HG02678 (cell line): ENCODE data around the gene NARF.
"Not testable (repeated sequence)": the region's sequence is repeated elsewhere in the genome, so short reads cannot be mapped to it uniquely, and the experiment has no call there.

Experiments used
- ATAC-seq: cut with Tn5 transposase; IDR thresholded peaks from one replicate; pipeline ENCODE4 v1.9.1; 2021; ENCODE audit warnings: mild to moderate bottlenecking, moderate library complexity; ENCODE audit not compliant: unreplicated experiment

NARF gene

GRCh38 chr17:82496529-82497434 lies 38.2 kb downstream of the NARF start:
- peak; percentile 59 for ATAC-seq

DNA sequence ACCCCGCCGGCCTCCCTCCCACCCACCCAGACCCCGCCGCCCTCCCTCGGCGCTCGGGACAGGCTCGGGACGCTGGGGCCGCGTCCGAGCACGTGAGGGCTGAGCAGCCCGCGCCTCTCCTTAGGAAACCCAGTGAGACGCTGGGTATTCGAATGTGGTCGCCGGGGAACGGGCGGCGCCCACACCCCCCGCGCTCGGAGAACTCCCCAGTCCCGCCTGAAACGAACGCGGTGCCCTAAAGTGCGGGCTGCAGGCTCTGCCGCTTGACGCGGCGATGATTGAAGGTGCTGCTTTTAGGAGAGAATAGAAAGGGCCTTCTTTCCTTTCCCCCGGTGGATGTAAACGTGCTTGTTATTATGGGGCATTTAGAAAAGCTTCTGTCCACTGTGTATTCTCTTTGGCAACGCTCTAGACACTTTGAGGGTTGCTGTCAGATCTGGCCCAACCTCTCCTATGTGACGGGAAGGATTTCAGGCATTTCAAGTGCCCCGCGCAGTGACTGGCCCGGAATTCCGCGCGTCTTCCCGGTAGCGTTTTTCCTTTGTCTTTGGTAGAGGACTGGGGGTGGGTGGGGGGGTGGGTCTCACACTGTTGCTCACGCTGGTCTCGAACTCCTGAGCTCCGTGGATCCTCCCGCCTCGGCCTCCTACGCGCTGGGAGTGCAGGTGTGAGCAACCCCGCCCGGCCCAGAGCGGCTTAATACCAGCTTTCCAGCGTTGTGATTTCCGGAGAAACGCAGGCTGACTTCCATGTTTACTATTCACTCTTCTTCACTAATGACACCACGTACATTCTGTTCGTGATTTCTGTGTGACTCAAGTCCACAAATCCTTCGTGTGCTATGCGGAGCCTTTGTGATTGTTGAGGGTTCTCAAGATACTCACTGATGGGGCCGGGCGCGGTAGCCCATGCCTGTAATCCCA lies 39.2 kb downstream of the NARF start:
- peak; percentile 23 for ATAC-seq

GRCh38 chr17:82502207-82502606 lies 43.7 kb downstream of the NARF start:
- ATAC-seq: no peak

- ATAC-seq: no peak
Observed at GRCh38 chr17:82503094-82503727, 44.7 kb downstream of the NARF start.

- ATAC-seq: no peak
Observed at GRCh38 chr17:82503728-82504308, 45.3 kb downstream of the NARF start.

- no peak for ATAC-seq
Observed at GRCh38 chr17:82505296-82505695, 46.8 kb downstream of the NARF start.

GRCh38 chr17:82506402-82506801 lies 47.9 kb downstream of the NARF start:
- peak; percentile 96 for ATAC-seq

GRCh38 chr17:82507631-82508175 lies 49.2 kb downstream of the NARF start:
- no peak for ATAC-seq

- not testable (repeated sequence) for ATAC-seq
Observed at GRCh38 chr17:82511642-82512041, 53.1 kb downstream of the NARF start.

GRCh38 chr17:82513864-82514263 lies 55.3 kb downstream of the NARF start:
- not testable (repeated sequence) for ATAC-seq

- ATAC-seq: no peak
Observed at GRCh38 chr17:82517230-82517865, 58.8 kb downstream of the NARF start.

DNA sequence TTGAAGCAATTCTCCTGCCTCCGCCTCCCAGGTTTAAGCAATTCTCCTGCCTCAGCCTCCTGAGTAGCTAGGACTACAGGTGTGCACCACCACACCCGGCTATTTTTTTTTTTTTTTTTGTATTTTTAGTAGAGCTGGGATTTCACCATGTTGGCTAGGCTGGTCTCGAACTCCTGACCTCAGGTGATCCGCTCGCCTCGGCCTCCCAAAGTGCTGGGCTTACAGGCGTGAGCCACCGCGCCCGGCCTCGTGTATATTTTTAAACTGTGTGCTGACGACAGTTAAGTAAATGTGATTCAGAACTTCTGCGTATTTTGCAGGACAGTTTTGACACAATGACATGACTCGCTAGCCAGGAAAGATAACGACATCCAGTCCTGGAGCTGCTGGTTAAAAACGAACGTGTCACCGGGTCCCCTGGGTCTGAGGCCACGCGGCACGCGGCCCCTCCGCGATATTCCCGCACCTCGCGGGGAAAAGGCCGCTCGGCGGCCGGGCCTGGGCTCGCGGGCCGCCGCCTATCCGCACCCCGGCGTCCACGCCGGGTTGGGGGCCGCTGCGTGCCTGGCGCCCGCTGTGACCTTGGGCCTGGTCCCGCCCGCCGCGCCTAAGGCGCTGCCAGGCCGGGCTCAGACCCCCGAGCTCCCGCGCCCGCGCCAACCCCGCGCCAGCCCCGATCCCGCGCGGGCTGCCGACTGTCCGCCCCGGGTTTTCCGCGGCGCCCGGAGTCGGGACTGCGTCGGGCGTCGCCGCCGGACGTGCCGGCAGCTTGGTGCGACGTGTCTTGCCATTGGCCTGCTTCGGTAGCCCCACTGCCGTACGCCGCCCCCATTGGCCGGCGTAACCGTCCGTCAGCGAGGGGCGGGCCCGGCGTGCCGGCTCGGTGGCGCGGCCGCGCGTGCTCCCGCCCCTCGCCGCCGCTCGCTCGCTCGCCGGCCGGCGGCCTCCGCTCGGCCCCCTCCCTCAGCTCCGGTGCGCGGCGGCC lies 60.6 kb downstream of the NARF start, which contains the start of gene FOXK2:
FOXK2 (plus strand) TSS at position 907 of the 985 bp plus-strand sequence. CDS start 157 bp downstream, outside the sequence.
- peak; percentile 94 for ATAC-seq

GRCh38 chr17:82519971-82520903 lies 61.7 kb downstream of the NARF start:
- peak; percentile 5 for ATAC-seq

DNA sequence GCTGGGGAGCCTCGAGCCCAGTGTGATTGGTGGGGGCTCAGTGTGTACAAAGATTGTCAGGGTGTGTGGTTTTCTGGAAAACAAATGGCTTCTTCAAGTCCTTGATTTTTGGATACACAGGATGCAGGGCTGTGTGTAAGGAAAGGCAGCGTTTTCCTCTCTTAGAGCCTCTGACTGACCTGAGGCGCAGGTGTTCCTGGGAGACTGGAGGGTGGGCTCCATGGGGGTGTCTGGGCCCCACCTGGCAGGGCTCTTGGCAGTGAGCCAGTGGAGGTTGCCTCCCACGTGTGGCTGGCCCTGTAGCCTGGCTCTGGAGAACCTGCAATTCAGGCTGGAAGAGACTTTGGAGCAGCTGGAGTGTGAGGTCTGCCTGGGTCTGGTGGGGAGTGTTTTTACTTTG lies 66.0 kb downstream of the NARF start:
- ATAC-seq: no peak

DNA sequence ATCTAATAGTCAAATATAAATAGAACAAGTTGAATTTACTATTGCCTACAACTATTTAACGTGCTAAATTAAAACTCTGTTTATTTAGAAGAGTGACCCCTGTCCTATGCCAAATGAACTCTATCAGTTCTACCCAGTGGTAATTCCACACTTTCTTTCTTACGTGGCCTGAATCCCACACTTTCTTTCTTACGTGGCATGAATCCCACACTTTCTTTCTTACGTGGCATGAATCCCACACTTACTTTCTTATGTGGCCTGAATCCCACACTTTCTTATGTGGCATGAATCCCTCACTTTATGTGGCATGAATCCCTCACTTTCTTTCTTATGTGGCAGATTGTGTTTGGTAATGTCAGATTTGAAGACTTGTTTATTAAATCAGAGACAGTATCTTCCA lies 67.2 kb downstream of the NARF start:
- ATAC-seq: no peak

GRCh38 chr17:82527898-82528297 lies 69.4 kb downstream of the NARF start:
- no peak for ATAC-seq

DNA sequence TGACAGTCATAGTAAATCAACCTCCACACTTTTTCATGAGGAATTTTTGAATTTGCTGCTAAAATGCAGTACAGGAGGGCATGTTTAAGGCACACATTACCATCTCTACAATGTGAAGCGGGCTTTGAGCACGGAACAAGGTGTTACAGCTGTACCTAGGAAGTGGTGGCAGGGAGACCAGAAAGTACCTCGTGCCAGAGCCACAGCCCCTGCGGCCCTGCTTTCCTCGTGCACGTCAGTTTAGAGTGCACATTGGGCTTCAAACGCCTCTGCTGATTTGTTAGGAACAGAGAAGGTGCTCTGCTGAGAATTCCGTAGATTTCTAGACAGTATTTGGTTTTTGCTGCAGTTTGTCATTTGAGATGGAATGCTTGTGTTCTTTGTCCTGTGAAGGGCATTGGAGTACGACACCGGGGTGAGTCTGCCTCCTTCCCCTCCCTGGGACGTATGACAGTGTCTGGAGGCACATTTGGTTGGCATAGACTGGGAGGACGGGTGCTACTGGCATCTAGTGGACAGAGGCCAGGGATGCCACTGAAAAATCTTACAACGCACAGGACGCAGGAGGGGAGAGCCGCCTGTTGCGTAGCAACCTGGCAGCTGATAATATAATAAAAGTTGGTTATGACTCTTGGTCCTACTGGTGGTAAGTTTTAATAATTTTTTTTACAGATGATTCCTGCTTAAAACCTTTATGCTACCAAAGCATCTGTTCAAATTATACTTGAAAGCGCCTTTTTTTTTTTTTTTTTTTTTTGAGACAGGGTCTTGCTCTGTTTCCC lies 70.1 kb downstream of the NARF start:
- no peak for ATAC-seq
